HL-60 (cell line): Measurements from ENCODE around the gene FNIP2.

ENCODE experiments used
- GABPA ChIP-seq: IDR thresholded peaks from 2 replicates; pipeline ENCODE4 v1.6.1; 2012; ENCODE audit warnings: low read depth
- POLR2AphosphoS5 ChIP-seq: IDR thresholded peaks from 2 replicates; pipeline ENCODE4 v1.6.1; 2012; ENCODE audit warnings: low read depth
- TF ChIP-seq, protein P1 (sequence below): IDR thresholded peaks from one replicate; pipeline ENCODE4 v1.5.1; 2011; ENCODE audit warnings: low read length, control low read depth, inconsistent platforms; ENCODE audit not compliant: insufficient read depth
- TF ChIP-seq, protein P2 (sequence below): IDR thresholded peaks from 2 replicates; pipeline ENCODE4 v1.6.1; 2012; ENCODE audit warnings: low read depth; ENCODE audit not compliant: insufficient replicate concordance

DNA sequence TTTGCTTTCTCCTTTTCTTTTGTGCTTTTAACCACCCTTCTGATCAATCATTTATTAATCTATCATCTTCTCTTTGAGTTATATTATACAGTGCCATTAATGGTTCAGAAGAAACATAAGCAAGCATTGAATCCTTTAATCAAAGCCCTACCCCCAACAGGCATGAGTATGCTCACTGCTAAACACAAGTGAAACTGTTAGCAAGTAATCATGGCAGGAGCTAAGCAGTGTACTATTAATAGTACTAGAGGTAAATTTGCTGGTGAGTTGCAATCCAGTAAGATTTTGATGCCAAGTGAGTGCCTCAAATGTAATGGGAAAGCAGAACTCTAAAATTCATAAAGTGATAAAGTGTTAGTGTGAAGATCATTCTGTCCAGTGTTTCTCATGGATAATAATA is 57.2 kb downstream of the FNIP2 start:
- TF ChIP-seq, protein P1, sequence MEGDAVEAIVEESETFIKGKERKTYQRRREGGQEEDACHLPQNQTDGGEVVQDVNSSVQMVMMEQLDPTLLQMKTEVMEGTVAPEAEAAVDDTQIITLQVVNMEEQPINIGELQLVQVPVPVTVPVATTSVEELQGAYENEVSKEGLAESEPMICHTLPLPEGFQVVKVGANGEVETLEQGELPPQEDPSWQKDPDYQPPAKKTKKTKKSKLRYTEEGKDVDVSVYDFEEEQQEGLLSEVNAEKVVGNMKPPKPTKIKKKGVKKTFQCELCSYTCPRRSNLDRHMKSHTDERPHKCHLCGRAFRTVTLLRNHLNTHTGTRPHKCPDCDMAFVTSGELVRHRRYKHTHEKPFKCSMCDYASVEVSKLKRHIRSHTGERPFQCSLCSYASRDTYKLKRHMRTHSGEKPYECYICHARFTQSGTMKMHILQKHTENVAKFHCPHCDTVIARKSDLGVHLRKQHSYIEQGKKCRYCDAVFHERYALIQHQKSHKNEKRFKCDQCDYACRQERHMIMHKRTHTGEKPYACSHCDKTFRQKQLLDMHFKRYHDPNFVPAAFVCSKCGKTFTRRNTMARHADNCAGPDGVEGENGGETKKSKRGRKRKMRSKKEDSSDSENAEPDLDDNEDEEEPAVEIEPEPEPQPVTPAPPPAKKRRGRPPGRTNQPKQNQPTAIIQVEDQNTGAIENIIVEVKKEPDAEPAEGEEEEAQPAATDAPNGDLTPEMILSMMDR, result no peak
- no peak for TF ChIP-seq POLR2AphosphoS5
- TF ChIP-seq, protein P2, sequence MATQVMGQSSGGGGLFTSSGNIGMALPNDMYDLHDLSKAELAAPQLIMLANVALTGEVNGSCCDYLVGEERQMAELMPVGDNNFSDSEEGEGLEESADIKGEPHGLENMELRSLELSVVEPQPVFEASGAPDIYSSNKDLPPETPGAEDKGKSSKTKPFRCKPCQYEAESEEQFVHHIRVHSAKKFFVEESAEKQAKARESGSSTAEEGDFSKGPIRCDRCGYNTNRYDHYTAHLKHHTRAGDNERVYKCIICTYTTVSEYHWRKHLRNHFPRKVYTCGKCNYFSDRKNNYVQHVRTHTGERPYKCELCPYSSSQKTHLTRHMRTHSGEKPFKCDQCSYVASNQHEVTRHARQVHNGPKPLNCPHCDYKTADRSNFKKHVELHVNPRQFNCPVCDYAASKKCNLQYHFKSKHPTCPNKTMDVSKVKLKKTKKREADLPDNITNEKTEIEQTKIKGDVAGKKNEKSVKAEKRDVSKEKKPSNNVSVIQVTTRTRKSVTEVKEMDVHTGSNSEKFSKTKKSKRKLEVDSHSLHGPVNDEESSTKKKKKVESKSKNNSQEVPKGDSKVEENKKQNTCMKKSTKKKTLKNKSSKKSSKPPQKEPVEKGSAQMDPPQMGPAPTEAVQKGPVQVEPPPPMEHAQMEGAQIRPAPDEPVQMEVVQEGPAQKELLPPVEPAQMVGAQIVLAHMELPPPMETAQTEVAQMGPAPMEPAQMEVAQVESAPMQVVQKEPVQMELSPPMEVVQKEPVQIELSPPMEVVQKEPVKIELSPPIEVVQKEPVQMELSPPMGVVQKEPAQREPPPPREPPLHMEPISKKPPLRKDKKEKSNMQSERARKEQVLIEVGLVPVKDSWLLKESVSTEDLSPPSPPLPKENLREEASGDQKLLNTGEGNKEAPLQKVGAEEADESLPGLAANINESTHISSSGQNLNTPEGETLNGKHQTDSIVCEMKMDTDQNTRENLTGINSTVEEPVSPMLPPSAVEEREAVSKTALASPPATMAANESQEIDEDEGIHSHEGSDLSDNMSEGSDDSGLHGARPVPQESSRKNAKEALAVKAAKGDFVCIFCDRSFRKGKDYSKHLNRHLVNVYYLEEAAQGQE, result no peak
- no peak for TF ChIP-seq GABPA
